ENCODE measurements around the gene PHF5A. TPM values are rescaled to one million over a fixed set of nuclear protein-coding genes. Genes with fewer than 3 reads are reported as not detected.

Gene PHF5A
- polyA plus RNA-seq, 1 of the 3 experiments (the other 2 are of a cell fraction) = 39.6 TPM

DNA sequence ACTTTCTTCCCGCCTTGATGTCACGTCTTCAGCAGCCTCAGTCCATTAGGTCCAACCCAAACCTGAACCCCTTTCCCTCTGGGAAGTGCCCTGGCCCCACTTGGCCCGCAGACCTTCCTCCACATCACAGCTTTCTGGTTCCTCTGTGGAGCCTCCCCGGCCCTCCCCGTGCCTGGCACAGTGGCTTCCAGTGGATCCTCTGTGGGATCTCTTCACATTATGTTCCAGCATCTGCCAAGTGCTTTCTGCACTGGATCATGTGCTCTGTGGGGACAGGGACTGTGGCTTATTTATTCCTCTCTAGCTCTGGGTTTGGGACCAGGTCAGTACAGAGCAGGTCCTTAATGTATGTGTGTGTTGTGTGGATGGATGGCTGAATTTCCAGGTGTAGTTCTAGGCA lies 44.9 kb upstream of the PHF5A start:
- CTCF ChIA-PET = interaction anchor here (2.1 to 4.4 kb wide), 2 partner anchors 12 to 110 kb away, joined by 4 to 15 read pairs; no protein-coding TSS in a partner anchor
- no peak overlapping the region for H3K27ac ChIP-seq (ENCODE audit: low read depth in 2 of 2, low read length in 1 of 2)
- 92% methylated on average over 4 of the region's 5 CpGs for WGBS (ENCODE audit: low lambda C conversion rate)

DNA sequence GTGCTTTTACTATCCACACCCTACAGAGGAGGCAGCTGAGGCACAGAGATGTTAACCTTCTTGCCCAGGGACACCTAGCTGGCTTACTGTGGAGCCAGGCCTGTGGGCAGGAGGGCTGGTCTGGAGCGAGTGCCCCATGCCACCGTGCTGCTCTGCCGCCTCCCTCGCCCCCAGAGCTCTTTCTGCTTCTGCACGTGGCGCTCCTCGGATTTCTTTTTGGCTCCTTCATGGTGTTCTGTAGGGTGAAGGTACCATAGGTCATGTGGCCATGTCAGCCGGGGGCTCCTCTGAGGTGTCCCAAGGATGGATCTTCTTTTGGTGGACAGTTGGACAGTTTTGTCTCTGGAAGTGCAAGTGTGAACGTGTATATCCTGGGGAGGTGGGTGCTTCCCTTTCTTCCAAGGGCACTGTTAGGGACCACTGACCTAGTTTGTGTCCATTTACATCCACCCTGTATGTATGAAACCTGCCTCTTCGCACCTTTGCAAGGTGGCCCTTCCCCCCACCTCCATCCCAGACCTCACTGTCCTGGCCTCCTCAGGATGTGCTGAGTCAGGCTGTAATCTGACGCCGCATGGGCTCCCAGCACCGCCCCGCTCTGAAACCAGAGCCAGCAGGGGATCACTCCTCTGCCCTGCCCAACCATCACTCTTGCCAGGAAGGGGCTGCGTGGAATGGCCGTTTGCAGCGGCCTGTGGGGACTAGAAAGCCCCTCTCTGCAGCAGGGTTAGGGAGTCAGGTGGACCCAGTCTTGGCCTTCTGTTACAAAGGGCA lies 44.1 kb upstream of the PHF5A start:
- Histone ChIP-seq H3K27me3 (ENCODE audit: insufficient read depth) (no peaks in the 10 kb centered on the region), H3K27ac (ENCODE audit: low read depth in 2 of 2, low read length in 1 of 2) (no peak overlapping the region; a peak in 1 of 4 replicates), H3K9ac (no peak overlapping the region), H4K20me1 (ENCODE audit: insufficient read depth) (no peaks in the 10 kb centered on the region), H3F3A (replicated peaks; ENCODE audit: insufficient read depth) (no peaks in the 10 kb centered on the region), H3K4me3 (ENCODE audit: low read depth in 2 of 2, low read length in 1 of 2) (no peak overlapping the region), H3K4me1 (ENCODE audit: control insufficient read depth in 1 of 2, insufficient read depth in 2 of 2, low read depth in 1 of 2, low read length in 1 of 2) (peaks cover 0 to 11% of the 10 kb centered on the region in 2 experiments; a peak in 2 of 4 replicates), H3K79me2 (ENCODE audit: insufficient read depth) (no peaks in the 10 kb centered on the region), H2AFZ (ENCODE audit: low read depth) (no peak overlapping the region), H3K9me2 (no peaks in the 10 kb centered on the region), H3K4me2 (no peak overlapping the region; the same call in 1 of the 2 replicates), H3K36me3 (replicated peaks in 1 of 2; ENCODE audit: control insufficient read depth in 1 of 2, insufficient read depth in 2 of 2, low read length in 1 of 2) (peaks cover 0 to 7% of the 10 kb centered on the region in 2 experiments), H3K9me3 (no peaks in the 10 kb centered on the region)
- DNase-seq = no peak
- TF ChIP-seq GABPA (IDR thresholded peaks at IDR 0.05; ENCODE audit: low read depth) (no peak), SIN3A (IDR thresholded peaks at IDR 0.05; ENCODE audit: borderline replicate concordance, low read depth, low read length) (no peak), GATA2 (CRISPR knock-in tag; IDR thresholded peaks at IDR 0.05) (no peak), FOXM1 (IDR thresholded peaks at IDR 0.05; ENCODE audit: low read depth) (no peak), JUND (IDR thresholded peaks at IDR 0.05) (no peak), EP300 (IDR thresholded peaks at IDR 0.05; ENCODE audit: borderline replicate concordance in 1 of 2, low read depth in 1 of 2, low read length in 1 of 2) (no peak)
- TF ChIP-seq, protein P1, sequence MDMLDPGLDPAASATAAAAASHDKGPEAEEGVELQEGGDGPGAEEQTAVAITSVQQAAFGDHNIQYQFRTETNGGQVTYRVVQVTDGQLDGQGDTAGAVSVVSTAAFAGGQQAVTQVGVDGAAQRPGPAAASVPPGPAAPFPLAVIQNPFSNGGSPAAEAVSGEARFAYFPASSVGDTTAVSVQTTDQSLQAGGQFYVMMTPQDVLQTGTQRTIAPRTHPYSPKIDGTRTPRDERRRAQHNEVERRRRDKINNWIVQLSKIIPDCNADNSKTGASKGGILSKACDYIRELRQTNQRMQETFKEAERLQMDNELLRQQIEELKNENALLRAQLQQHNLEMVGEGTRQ (IDR thresholded peaks at IDR 0.05; ENCODE audit: borderline replicate concordance, low read depth, low read length) = no peak
- 91% methylated on average over 7 of the region's 17 CpGs for WGBS (ENCODE audit: low lambda C conversion rate)
- ChIA-PET CTCF (interaction anchor here (2.1 to 4.4 kb wide), 2 partner anchors 12 to 110 kb away, joined by 4 to 15 read pairs; no protein-coding TSS in a partner anchor), POLR2A (no interaction called here)

More for the DNA sequence above, 44.9 kb upstream of the PHF5A start:
- Histone ChIP-seq H3K36me3 (replicated peaks in 1 of 2; ENCODE audit: control insufficient read depth in 1 of 2, insufficient read depth in 2 of 2, low read length in 1 of 2) (peaks cover 0 to 6% of the 10 kb centered on the region in 2 experiments), H3K4me3 (ENCODE audit: low read depth in 2 of 2, low read length in 1 of 2) (no peak overlapping the region), H3K27me3 (ENCODE audit: insufficient read depth) (no peaks in the 10 kb centered on the region), H4K20me1 (ENCODE audit: insufficient read depth) (no peaks in the 10 kb centered on the region), H2AFZ (ENCODE audit: low read depth) (no peak overlapping the region), H3K9me2 (no peaks in the 10 kb centered on the region), H3K4me2 (no peak overlapping the region; the same call in 1 of the 2 replicates), H3K9ac (no peak overlapping the region), H3F3A (replicated peaks; ENCODE audit: insufficient read depth) (no peaks in the 10 kb centered on the region), H3K9me3 (no peaks in the 10 kb centered on the region), H3K4me1 (ENCODE audit: control insufficient read depth in 1 of 2, insufficient read depth in 2 of 2, low read depth in 1 of 2, low read length in 1 of 2) (peaks cover 0 to 11% of the 10 kb centered on the region in 2 experiments; a peak in 2 of 4 replicates), H3K79me2 (ENCODE audit: insufficient read depth) (no peaks in the 10 kb centered on the region)
- TF ChIP-seq, protein P2, sequence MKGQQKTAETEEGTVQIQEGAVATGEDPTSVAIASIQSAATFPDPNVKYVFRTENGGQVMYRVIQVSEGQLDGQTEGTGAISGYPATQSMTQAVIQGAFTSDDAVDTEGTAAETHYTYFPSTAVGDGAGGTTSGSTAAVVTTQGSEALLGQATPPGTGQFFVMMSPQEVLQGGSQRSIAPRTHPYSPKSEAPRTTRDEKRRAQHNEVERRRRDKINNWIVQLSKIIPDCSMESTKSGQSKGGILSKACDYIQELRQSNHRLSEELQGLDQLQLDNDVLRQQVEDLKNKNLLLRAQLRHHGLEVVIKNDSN (IDR thresholded peaks at IDR 0.05; ENCODE audit: borderline replicate concordance, low read depth) = no peak
- TF ChIP-seq YY1 (IDR thresholded peaks at IDR 0.05; ENCODE audit: low read depth) = no peak
- DNase-seq = no peak
- POLR2A ChIA-PET = no interaction called here
